22Rv1 (cell line): Measurements from ENCODE around the gene YPEL1.

ENCODE experiments used
- ZFX ChIP-seq: fragments of 450-650 bp; IDR thresholded peaks from 2 replicates; pipeline ENCODE4 v1.6.1; 2017; ENCODE audit warnings: antibody characterized with exemption, borderline replicate concordance
- TF ChIP-seq, protein P1 (sequence below): fragments of 450-650 bp; IDR thresholded peaks from 2 replicates; pipeline ENCODE4 v1.5.1; 2017; ENCODE audit warnings: mild to moderate bottlenecking

DNA sequence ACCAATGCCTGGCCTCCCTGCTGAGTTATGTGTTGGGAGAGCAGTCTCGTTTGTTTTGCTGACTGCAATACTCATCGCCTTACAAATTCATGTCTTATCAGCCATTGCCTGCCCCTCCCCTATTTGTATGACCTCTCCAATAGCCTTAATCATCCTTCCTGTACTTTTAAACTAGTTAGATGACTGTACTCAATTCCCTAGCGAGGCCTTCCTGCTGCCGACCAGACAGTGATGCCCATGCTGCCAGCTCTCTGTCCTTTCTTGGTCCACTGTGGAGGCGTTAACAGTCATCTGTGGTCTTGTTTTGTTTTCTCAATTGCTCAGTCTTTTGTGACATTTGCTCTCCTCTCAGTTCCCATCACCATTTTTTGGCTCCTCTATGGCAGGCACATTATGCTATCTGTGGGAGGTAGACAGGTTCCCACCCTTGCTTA is 20.3 kb upstream of the YPEL1 start:
- TF ChIP-seq, protein P1, sequence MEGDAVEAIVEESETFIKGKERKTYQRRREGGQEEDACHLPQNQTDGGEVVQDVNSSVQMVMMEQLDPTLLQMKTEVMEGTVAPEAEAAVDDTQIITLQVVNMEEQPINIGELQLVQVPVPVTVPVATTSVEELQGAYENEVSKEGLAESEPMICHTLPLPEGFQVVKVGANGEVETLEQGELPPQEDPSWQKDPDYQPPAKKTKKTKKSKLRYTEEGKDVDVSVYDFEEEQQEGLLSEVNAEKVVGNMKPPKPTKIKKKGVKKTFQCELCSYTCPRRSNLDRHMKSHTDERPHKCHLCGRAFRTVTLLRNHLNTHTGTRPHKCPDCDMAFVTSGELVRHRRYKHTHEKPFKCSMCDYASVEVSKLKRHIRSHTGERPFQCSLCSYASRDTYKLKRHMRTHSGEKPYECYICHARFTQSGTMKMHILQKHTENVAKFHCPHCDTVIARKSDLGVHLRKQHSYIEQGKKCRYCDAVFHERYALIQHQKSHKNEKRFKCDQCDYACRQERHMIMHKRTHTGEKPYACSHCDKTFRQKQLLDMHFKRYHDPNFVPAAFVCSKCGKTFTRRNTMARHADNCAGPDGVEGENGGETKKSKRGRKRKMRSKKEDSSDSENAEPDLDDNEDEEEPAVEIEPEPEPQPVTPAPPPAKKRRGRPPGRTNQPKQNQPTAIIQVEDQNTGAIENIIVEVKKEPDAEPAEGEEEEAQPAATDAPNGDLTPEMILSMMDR, result no peak
- TF ChIP-seq ZFX, result no peak
